Spleen (tissue), 7 donors: ENCODE results near the gene IZUMO4.

Source experiments
- POLR2A ChIP-seq, 3 donors: fragments of 450-650 bp; IDR thresholded peaks; one replicate each; pipeline ENCODE4 v1.5.1; 2017; ENCODE audit warnings: antibody characterized with exemption in 3 of 3, mild to moderate bottlenecking in 1 of 3
- POLR2AphosphoS5 ChIP-seq, 3 donors: sonication (generic); formaldehyde crosslinking; IDR thresholded peaks; one replicate each; pipeline ENCODE4 v1.5.1; 2017; ENCODE audit warnings: antibody characterized with exemption in 3 of 3
- TF ChIP-seq, protein P1 (sequence below), 11 experiments: fragments of 200-600 bp in 7 of 11; fragments of 450-650 bp in 4 of 11; sonication (generic) in 4 of 11; IDR thresholded peaks in 8 of 11; conservative IDR thresholded peaks in 3 of 11; 1 replicate in 7 of 11; 2 replicates in 4 of 11; pipeline versions ENCODE4 v1.4.0 to v1.8.0; 2016 to 2021; ENCODE audit warnings: antibody characterized with exemption in 11 of 11, inconsistent platforms in 4 of 11, mild to moderate bottlenecking in 1 of 11
- donor health status: DM: no; HTN: no; CAD: no; lungs with moderate emphysema.
- donor health status: DM: no; HTN: no; CAD: no.
- donor health status: DM: no; HTN: no; CAD: no.

DNA sequence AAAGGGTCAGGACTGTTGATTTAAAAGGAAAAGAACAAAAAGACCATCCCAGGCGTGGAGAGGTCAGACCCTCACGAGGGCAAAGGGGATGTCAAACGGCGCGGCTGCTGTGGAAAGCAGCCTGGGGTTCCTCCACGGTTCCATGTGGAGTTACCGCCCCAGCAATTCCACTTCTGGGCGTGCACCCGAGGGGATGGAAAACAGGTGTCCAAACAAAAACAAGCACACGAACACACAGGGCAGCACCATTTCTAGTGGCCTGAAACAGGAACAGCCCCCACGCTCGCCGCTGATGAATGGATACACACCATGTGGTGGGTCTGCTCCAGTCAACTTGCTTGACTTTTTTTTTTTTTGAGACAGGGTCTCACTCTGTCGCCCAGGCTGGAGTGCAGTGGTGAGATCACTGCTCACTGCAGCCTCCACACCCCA is 43.4 kb downstream of the IZUMO4 start:
- TF ChIP-seq POLR2A (IDR thresholded peaks at IDR 0.05) = no peak
- TF ChIP-seq, protein P1, sequence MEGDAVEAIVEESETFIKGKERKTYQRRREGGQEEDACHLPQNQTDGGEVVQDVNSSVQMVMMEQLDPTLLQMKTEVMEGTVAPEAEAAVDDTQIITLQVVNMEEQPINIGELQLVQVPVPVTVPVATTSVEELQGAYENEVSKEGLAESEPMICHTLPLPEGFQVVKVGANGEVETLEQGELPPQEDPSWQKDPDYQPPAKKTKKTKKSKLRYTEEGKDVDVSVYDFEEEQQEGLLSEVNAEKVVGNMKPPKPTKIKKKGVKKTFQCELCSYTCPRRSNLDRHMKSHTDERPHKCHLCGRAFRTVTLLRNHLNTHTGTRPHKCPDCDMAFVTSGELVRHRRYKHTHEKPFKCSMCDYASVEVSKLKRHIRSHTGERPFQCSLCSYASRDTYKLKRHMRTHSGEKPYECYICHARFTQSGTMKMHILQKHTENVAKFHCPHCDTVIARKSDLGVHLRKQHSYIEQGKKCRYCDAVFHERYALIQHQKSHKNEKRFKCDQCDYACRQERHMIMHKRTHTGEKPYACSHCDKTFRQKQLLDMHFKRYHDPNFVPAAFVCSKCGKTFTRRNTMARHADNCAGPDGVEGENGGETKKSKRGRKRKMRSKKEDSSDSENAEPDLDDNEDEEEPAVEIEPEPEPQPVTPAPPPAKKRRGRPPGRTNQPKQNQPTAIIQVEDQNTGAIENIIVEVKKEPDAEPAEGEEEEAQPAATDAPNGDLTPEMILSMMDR (IDR thresholded peaks at IDR 0.05 in 8 of 11, conservative IDR thresholded peaks at IDR 0.05 in 3 of 11) = no peak
- TF ChIP-seq POLR2AphosphoS5 (IDR thresholded peaks at IDR 0.05) = no peak
